MM.1S (cell line): ENCODE data around the gene HIP1.

Source experiments
- EZH2 ChIP-seq: fragments of 300-600 bp; sonication (generic); optimal IDR thresholded peaks from 2 replicates; pipeline ENCODE3; 2017; ENCODE audit warnings: low read depth, mild to moderate bottlenecking, antibody characterized with exemption, low read length, mixed read lengths
- TF ChIP-seq, protein P1 (sequence below): fragments of 300-600 bp; sonication (generic); IDR thresholded peaks from 2 replicates; pipeline ENCODE4 v1.5.1; 2016; ENCODE audit warnings: antibody characterized with exemption, low read length, mixed read lengths

DNA sequence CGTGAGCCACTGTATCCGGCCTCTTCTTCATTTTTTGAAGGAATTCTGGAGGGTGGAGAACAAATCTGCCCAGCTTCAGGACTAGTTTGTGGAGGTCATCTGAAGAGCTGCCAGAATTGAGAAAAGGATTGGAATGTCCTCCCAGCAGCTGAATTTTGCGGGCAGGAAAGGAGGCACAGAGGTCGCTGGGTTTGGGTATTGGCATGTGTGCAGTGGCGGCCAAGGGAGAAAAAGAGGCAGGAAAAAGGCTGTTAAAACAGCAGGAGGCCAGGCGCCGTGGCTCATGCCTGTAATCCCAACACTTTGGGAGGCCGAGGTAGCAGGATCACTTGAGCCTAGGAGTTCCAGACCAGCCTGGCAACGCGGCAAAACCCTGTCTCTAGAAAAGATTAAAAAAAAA lies 80.4 kb downstream of the HIP1 start:
- TF ChIP-seq, protein P1, sequence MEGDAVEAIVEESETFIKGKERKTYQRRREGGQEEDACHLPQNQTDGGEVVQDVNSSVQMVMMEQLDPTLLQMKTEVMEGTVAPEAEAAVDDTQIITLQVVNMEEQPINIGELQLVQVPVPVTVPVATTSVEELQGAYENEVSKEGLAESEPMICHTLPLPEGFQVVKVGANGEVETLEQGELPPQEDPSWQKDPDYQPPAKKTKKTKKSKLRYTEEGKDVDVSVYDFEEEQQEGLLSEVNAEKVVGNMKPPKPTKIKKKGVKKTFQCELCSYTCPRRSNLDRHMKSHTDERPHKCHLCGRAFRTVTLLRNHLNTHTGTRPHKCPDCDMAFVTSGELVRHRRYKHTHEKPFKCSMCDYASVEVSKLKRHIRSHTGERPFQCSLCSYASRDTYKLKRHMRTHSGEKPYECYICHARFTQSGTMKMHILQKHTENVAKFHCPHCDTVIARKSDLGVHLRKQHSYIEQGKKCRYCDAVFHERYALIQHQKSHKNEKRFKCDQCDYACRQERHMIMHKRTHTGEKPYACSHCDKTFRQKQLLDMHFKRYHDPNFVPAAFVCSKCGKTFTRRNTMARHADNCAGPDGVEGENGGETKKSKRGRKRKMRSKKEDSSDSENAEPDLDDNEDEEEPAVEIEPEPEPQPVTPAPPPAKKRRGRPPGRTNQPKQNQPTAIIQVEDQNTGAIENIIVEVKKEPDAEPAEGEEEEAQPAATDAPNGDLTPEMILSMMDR, result no peak
- TF ChIP-seq EZH2, result no peak
